ENCODE data around the gene STARD3NL. TPM values are rescaled to one million over a fixed set of nuclear protein-coding genes. Genes with fewer than 3 reads are reported as not detected.

Gene STARD3NL
- polyA plus RNA-seq, 3 donors: 36.6 to 100 (median 86.8) TPM

DNA sequence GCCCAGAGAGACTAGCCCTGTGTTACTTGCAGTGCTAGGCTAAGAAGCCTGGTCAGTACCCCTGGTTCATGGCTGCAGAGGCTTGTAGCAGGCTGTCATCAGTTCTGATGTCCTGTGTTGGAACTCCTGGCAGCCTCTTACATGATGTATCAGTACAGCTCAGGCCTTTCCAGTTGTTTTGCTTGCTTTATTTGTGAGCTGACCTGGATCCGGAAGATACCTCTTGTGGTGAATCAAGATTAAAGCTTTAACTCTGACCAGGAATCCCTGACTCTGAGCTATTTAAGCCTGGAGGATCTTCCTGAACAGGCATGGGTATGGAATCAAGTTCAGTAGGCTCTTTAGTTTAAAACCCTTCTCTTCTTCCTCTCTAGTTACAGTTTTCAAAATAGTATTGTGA is 4.4 kb downstream of the STARD3NL start:
- no peak overlapping the region for H3K4me3 ChIP-seq (replicated peaks in 1 of 3; ENCODE audit: low read depth in 2 of 3, low read length in 3 of 3)
- no peak overlapping the region for H3K4me2 ChIP-seq (replicated peaks; ENCODE audit: extremely low read depth, low read length, poor library complexity, severe bottlenecking)
- no peaks in the 10 kb centered on the region for H3K27me3 Mint-ChIP-seq (ENCODE audit: low read depth in 3 of 3)
- H3K4me3 Mint-ChIP-seq: no peak overlapping the region
- peaks cover 0 to 7% of the 10 kb centered on the region in 2 donors for H3K36me3 ChIP-seq (replicated peaks in 1 of 2; ENCODE audit: control insufficient read depth in 1 of 2, insufficient read depth in 2 of 2, low read length in 2 of 2)
- peaks cover 64% of the 10 kb centered on the region for H3K4me1 Mint-ChIP-seq
- H3K9ac ChIP-seq (ENCODE audit: insufficient read depth, low read length, poor library complexity, severe bottlenecking): no peak overlapping the region
- H4K20me1 ChIP-seq (ENCODE audit: insufficient read depth, low read length): peaks cover 50% of the 10 kb centered on the region
- no peak overlapping the region for H3K27ac Mint-ChIP-seq
- no peak overlapping the region for H2AFZ ChIP-seq (ENCODE audit: insufficient read depth, low read depth, low read length, poor library complexity, severe bottlenecking)
- DNase-seq: no peak
- no peaks in the 10 kb centered on the region for H3K27me3 ChIP-seq (ENCODE audit: control insufficient read depth in 2 of 2, insufficient read depth in 2 of 2, low read length in 2 of 2)
- TF ChIP-seq, protein P1, sequence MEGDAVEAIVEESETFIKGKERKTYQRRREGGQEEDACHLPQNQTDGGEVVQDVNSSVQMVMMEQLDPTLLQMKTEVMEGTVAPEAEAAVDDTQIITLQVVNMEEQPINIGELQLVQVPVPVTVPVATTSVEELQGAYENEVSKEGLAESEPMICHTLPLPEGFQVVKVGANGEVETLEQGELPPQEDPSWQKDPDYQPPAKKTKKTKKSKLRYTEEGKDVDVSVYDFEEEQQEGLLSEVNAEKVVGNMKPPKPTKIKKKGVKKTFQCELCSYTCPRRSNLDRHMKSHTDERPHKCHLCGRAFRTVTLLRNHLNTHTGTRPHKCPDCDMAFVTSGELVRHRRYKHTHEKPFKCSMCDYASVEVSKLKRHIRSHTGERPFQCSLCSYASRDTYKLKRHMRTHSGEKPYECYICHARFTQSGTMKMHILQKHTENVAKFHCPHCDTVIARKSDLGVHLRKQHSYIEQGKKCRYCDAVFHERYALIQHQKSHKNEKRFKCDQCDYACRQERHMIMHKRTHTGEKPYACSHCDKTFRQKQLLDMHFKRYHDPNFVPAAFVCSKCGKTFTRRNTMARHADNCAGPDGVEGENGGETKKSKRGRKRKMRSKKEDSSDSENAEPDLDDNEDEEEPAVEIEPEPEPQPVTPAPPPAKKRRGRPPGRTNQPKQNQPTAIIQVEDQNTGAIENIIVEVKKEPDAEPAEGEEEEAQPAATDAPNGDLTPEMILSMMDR (IDR thresholded peaks at IDR 0.05): no peak
- peaks cover 0 to 4% (median 0%) of the 10 kb centered on the region in 7 donors for H3K9me3 Mint-ChIP-seq
- H3K27ac ChIP-seq (ENCODE audit: low read depth in 1 of 2, low read length in 2 of 2): no peak overlapping the region
- peaks cover 9 to 19% of the 10 kb centered on the region in 2 donors for H3K36me3 Mint-ChIP-seq
- H3K9me3 ChIP-seq (replicated peaks in 1 of 2; ENCODE audit: control insufficient read depth in 1 of 2, insufficient read depth in 1 of 2, low read length in 2 of 2): no peaks in the 10 kb centered on the region
- intact Hi-C loops (cut with micrococcal nuclease): no loop called here
- peaks cover 25 to 32% of the 10 kb centered on the region in 2 donors for H3K4me1 ChIP-seq (ENCODE audit: control insufficient read depth in 1 of 2, insufficient read depth in 2 of 2, low read length in 2 of 2)
- H3K79me2 ChIP-seq (ENCODE audit: insufficient read depth, low read length): peaks cover 92% of the 10 kb centered on the region
- 83% methylated on average over 1 of the region's 1 CpG for WGBS (ENCODE audit: insufficient coverage)

DNA sequence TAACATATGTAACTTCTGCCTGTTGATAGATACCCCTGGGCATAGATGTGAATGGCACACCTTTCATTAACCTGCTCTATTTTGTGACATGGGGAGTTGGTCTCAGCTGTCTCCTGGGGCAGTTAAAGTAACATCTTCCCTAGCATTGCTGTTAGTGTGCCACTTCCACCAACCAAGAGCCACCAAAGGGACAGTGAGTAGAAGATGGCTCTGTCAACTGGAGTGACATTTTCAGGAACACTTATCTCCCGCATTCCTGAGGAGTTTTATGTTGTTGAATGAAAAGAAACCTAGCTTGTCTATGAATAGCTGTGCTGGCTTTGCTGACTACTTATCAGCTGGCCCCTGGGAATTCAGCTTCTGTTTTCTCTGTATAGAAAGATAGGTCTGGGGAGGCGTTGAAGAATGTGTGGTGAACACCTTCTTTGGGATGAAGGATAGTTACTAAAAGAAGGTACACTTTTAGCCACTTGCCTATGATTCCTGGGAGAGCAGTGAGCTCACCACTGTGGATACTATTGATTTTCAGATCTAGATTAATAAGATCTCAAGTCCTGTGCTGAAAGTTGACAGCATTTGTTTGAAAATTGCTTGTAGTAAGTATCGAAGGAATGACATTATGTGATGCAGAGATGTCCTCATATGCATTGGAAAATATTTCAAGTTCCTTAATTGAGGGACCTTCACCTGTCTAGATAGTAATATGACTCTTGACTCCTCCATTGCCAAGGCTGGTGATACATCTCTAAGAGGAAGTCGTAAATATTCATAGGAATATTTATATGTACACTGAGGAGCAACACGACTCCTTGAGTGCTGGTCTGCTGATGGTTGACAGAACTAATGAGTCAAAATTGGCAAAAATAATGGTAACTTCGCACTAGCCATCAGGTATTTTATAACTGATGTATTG is 7.6 kb downstream of the STARD3NL start:
- H3K27me3 Mint-ChIP-seq (ENCODE audit: low read depth in 3 of 3): no peaks in the 10 kb centered on the region
- Histone ChIP-seq H3K4me2 (replicated peaks; ENCODE audit: extremely low read depth, low read length, poor library complexity, severe bottlenecking) (no peak overlapping the region), H3K27me3 (ENCODE audit: control insufficient read depth in 2 of 2, insufficient read depth in 2 of 2, low read length in 2 of 2) (no peaks in the 10 kb centered on the region), H3K9me3 (replicated peaks in 1 of 2; ENCODE audit: control insufficient read depth in 1 of 2, insufficient read depth in 1 of 2, low read length in 2 of 2) (no peaks in the 10 kb centered on the region), H2AFZ (ENCODE audit: insufficient read depth, low read depth, low read length, poor library complexity, severe bottlenecking) (no peak overlapping the region), H3K79me2 (ENCODE audit: insufficient read depth, low read length) (peaks cover 97% of the 10 kb centered on the region), H4K20me1 (ENCODE audit: insufficient read depth, low read length) (peaks cover 80% of the 10 kb centered on the region), H3K4me1 (ENCODE audit: control insufficient read depth in 1 of 2, insufficient read depth in 2 of 2, low read length in 2 of 2) (peaks cover 8 to 9% of the 10 kb centered on the region in 2 donors), H3K36me3 (replicated peaks in 1 of 2; ENCODE audit: control insufficient read depth in 1 of 2, insufficient read depth in 2 of 2, low read length in 2 of 2) (peaks cover 0 to 7% of the 10 kb centered on the region in 2 donors), H3K4me3 (replicated peaks in 1 of 3; ENCODE audit: low read depth in 2 of 3, low read length in 3 of 3) (no peak overlapping the region), H3K27ac (ENCODE audit: low read depth in 1 of 2, low read length in 2 of 2) (peak overlapping the region in 1 of 2 donors; percentile 14), H3K9ac (ENCODE audit: insufficient read depth, low read length, poor library complexity, severe bottlenecking) (no peak overlapping the region)
- H3K4me1 Mint-ChIP-seq: peaks cover 56% of the 10 kb centered on the region
- H3K27ac Mint-ChIP-seq: peak overlapping the region in 2 of 7 donors; percentile 13 to 48
- intact Hi-C loops (cut with micrococcal nuclease): no loop called here
- H3K4me3 Mint-ChIP-seq: no peak overlapping the region
- WGBS (ENCODE audit: insufficient coverage): 93% methylated on average over 3 of the region's 6 CpGs
- DNase-seq: peak in 2 of 3 donors; percentile 4 to 28
- peaks cover 0 to 4% (median 0%) of the 10 kb centered on the region in 7 donors for H3K9me3 Mint-ChIP-seq
- H3K36me3 Mint-ChIP-seq: peaks cover 12 to 21% of the 10 kb centered on the region in 2 donors
- TF ChIP-seq, protein P1 (IDR thresholded peaks at IDR 0.05): no peak
